ENCODE results near the gene TSPAN4. TPM values are rescaled to one million over a fixed set of nuclear protein-coding genes. Genes with fewer than 3 reads are reported as not detected.
A peak's percentile ranks its signal among the peaks of the same experiment; 100 is the strongest.

The TSPAN4 gene
- total RNA-seq, 1 experiment from 2014 or later: 26.9 TPM

- H3K36me3 ChIP-seq: peaks cover 6% of the 10 kb centered on the region; the same call in 1 of the 2 replicates
- H3K27ac ChIP-seq: no peak overlapping the region
- no peaks in the 10 kb centered on the region for H3K27me3 ChIP-seq
- no peaks in the 10 kb centered on the region for H3K9me3 ChIP-seq (replicated peaks)
- peaks cover 21% of the 10 kb centered on the region for H3K4me1 ChIP-seq
- no peak for DNase-seq
- no peak overlapping the region for H3K4me3 ChIP-seq
Measured at GRCh38 chr11:801097-801780, 41.4 kb upstream of the TSPAN4 start.

DNA sequence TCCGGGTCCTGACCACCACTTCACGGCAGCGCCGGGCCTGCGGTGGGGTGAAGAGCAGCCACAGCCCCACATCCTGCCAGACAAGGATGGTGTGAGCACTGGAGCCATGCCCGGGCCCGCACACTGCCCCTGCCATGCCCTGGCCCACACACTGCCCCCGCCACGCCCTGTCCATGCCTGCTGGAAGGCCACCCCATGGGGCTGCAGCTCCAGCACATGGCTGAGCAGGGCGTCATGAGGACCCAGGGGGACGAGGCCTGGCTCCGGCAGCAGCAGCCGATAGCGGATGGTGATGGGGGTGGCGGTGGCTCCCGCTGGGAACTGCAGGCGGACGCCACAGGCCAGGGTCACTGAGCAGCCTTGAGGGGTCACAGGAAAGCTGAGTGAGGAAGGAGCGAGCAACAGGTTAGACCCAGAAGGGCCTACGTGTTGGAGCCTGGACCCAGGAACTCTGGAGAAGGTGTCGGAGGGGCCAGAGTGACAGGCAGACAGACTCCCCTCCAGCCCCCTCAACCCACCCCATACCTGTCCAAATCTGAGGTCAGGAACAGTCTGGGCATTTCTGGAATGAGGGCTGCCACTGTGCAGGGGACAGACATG is 40.5 kb upstream of the TSPAN4 start:
- Histone ChIP-seq H3K4me3 (no peak overlapping the region), H3K36me3 (peaks cover 6% of the 10 kb centered on the region; the same call in 1 of the 2 replicates), H3K9me3 (replicated peaks) (no peaks in the 10 kb centered on the region), H3K4me1 (peaks cover 14% of the 10 kb centered on the region), H3K27ac (no peak overlapping the region), H3K27me3 (no peaks in the 10 kb centered on the region)
- no peak for DNase-seq

DNA sequence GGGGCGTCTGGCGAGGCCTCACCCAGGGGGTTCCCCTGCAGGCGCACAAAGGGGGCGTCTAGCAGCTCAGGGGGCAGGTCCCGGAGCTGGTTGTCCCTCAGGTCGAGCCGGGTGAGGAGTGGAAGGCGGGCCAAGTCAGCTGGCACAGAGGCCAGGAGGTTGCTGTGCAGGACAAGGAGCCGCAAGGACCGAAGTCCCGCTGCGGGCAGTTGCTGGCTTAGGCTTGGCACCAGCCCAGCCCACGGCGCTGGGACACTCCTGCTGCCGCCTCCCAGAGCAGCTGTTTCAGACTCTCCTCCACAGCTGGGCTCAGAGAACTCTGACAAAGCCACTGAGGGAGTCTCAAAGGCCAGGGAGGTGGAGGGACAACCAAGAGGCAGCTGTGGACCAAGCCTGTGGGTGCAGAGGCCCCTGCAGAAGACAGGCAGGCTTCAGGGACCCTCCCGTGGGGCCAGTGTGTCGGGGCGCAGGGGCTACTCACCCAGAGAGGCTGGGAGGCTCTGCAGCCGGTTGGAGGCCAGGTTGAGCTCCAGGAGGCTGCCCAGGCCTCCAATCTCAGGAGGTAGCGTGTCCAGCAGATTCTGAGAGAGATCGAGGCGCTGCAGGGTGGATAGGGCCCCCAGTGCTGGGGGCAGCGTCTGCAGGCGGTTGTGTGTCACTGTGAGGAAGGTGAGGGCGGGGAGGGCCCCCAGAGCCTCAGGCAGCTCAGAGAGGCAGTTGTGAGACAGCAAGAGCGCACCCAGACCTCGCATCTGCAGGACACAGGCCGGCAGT is 39.8 kb upstream of the TSPAN4 start:
- peaks cover 14% of the 10 kb centered on the region for H3K4me1 ChIP-seq
- H3K27ac ChIP-seq: no peak overlapping the region
- H3K9me3 ChIP-seq (replicated peaks): no peaks in the 10 kb centered on the region
- H3K27me3 ChIP-seq: no peaks in the 10 kb centered on the region
- H3K4me3 ChIP-seq: no peak overlapping the region
- peak; percentile 68 to 79 for DNase-seq
- H3K36me3 ChIP-seq: peaks cover 6% of the 10 kb centered on the region; the same call in 1 of the 2 replicates

DNA sequence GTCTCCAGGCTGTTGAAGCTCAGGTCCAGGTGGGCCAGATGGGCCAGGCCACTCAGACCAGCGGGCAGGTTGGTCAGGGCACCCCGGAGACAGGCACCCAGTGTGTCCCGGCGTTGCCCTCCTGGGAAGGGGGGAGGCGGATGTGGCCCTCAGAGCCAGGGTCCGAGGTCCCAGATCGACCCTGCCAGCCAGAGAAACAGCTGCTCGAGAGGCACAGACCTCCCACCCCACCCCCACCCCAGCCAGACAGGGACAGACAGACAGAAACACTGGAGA is 39.2 kb upstream of the TSPAN4 start:
- H3K27me3 ChIP-seq: no peaks in the 10 kb centered on the region
- H3K4me1 ChIP-seq: peaks cover 14% of the 10 kb centered on the region
- H3K9me3 ChIP-seq (replicated peaks): no peaks in the 10 kb centered on the region
- peak overlapping the region; percentile 61; the same call in 1 of the 2 replicates for H3K4me3 ChIP-seq
- H3K27ac ChIP-seq: no peak overlapping the region
- no peak for DNase-seq
- peaks cover 6% of the 10 kb centered on the region; the same call in 1 of the 2 replicates for H3K36me3 ChIP-seq

GRCh38 chr11:803770-804598 is 38.7 kb upstream of the TSPAN4 start:
- Histone ChIP-seq H3K27ac (peak overlapping the region; percentile 40; the same call in 1 of the 2 replicates), H3K27me3 (no peaks in the 10 kb centered on the region), H3K4me1 (peaks cover 14% of the 10 kb centered on the region), H3K4me3 (peak overlapping the region; percentile 61), H3K36me3 (peaks cover 6% of the 10 kb centered on the region; the same call in 1 of the 2 replicates), H3K9me3 (replicated peaks) (no peaks in the 10 kb centered on the region)
- peak; percentile 85 to 90 for DNase-seq

GRCh38 chr11:804599-804964 is 38.1 kb upstream of the TSPAN4 start:
- Histone ChIP-seq H3K4me3 (peak overlapping the region; percentile 61), H3K4me1 (peaks cover 14% of the 10 kb centered on the region), H3K9me3 (replicated peaks) (no peaks in the 10 kb centered on the region), H3K27ac (peak overlapping the region; percentile 40; the same call in 1 of the 2 replicates), H3K36me3 (peaks cover 6% of the 10 kb centered on the region; the same call in 1 of the 2 replicates), H3K27me3 (no peaks in the 10 kb centered on the region)
- no peak for DNase-seq

- H3K27me3 ChIP-seq: no peaks in the 10 kb centered on the region
- no peaks in the 10 kb centered on the region for H3K9me3 ChIP-seq (replicated peaks)
- peak in 1 of 2 experiments; percentile 2 for DNase-seq
- peak overlapping the region; percentile 97 for H3K27ac ChIP-seq
- peaks cover 33% of the 10 kb centered on the region for H3K36me3 ChIP-seq
- H3K4me3 ChIP-seq: peak overlapping the region; percentile 81
- peaks cover 13% of the 10 kb centered on the region; the same call in 1 of the 2 replicates for H3K4me1 ChIP-seq
Measured at GRCh38 chr11:808427-809286, 34.0 kb upstream of the TSPAN4 start.

- H3K27me3 ChIP-seq: no peaks in the 10 kb centered on the region
- DNase-seq: peak; percentile 97 to 98
- H3K36me3 ChIP-seq: peaks cover 38% of the 10 kb centered on the region
- peaks cover 10% of the 10 kb centered on the region; the same call in 1 of the 2 replicates for H3K4me1 ChIP-seq
- no peaks in the 10 kb centered on the region for H3K9me3 ChIP-seq (replicated peaks)
- peak within 1 kb of the TSS; percentile 81 for H3K4me3 ChIP-seq
- H3K27ac ChIP-seq: peak within 1 kb of the TSS; percentile 97
Measured at GRCh38 chr11:809287-810039, 33.2 kb upstream of the TSPAN4 start, which contains the start of gene RPLP2. TSS of gene RPLP2 (plus strand) at chr11:809967. CDS start at chr11:810235, 268 bp downstream.

GRCh38 chr11:810040-810567 is 32.5 kb upstream of the TSPAN4 start:
- peaks cover 10% of the 10 kb centered on the region; the same call in 1 of the 2 replicates for H3K4me1 ChIP-seq
- H3K36me3 ChIP-seq: peaks cover 41% of the 10 kb centered on the region
- no peak for DNase-seq
- no peaks in the 10 kb centered on the region for H3K9me3 ChIP-seq (replicated peaks)
- H3K27me3 ChIP-seq: no peaks in the 10 kb centered on the region
- peak overlapping the region; percentile 81 for H3K4me3 ChIP-seq
- H3K27ac ChIP-seq: peak overlapping the region; percentile 97

GRCh38 chr11:811446-812245 is 31.0 kb upstream of the TSPAN4 start:
- H3K4me1 ChIP-seq: peaks cover 10% of the 10 kb centered on the region; the same call in 1 of the 2 replicates
- no peak overlapping the region for H3K4me3 ChIP-seq
- no peak overlapping the region for H3K27ac ChIP-seq
- H3K27me3 ChIP-seq: no peaks in the 10 kb centered on the region
- H3K36me3 ChIP-seq: peaks cover 42% of the 10 kb centered on the region
- DNase-seq: no peak
- no peaks in the 10 kb centered on the region for H3K9me3 ChIP-seq (replicated peaks)

- H3K27ac ChIP-seq: no peak overlapping the region
- H3K36me3 ChIP-seq: peaks cover 42% of the 10 kb centered on the region
- H3K27me3 ChIP-seq: no peaks in the 10 kb centered on the region
- peaks cover 10% of the 10 kb centered on the region; the same call in 1 of the 2 replicates for H3K4me1 ChIP-seq
- no peaks in the 10 kb centered on the region for H3K9me3 ChIP-seq (replicated peaks)
- H3K4me3 ChIP-seq: no peak overlapping the region
- DNase-seq: no peak
Measured at GRCh38 chr11:812390-812789, 30.3 kb upstream of the TSPAN4 start.

GRCh38 chr11:813072-813455 is 29.6 kb upstream of the TSPAN4 start:
- peaks cover 42% of the 10 kb centered on the region for H3K36me3 ChIP-seq
- no peak overlapping the region for H3K27ac ChIP-seq
- no peaks in the 10 kb centered on the region for H3K27me3 ChIP-seq
- no peak overlapping the region for H3K4me3 ChIP-seq
- no peak for DNase-seq
- H3K4me1 ChIP-seq: peaks cover 10% of the 10 kb centered on the region; the same call in 1 of the 2 replicates
- no peaks in the 10 kb centered on the region for H3K9me3 ChIP-seq (replicated peaks)

All from SJCRH30 (cell line).